HepG2 (cell line): Measurements from ENCODE around the gene SEC61G. TPM values are rescaled to one million over a fixed set of nuclear protein-coding genes. Genes with fewer than 3 reads are reported as not detected.

Experiments
- GZF1 ChIP-seq: sonication (generic); formaldehyde crosslinking; IDR thresholded peaks from 2 replicates; pipeline ENCODE4 v1.5.1; 2020; ENCODE audit warnings: mild to moderate bottlenecking, missing genetic modification reagents
- HDAC6 ChIP-seq: fragments of 200-600 bp; sonication (generic); IDR thresholded peaks from 2 replicates; pipeline ENCODE4 v1.7.0; 2017; ENCODE audit warnings: mild to moderate bottlenecking, antibody characterized with exemption, low read length, low read depth
- HHEX ChIP-seq: IDR thresholded peaks from 2 replicates; pipeline ENCODE4 v1.6.1; 2016; ENCODE audit warnings: control low read depth
- NBN ChIP-seq: fragments of 450-650 bp; conservative IDR thresholded peaks from 2 replicates; pipeline ENCODE4 v1.6.1; 2017
- RELA ChIP-seq: sonication (generic); formaldehyde crosslinking; IDR thresholded peaks from 2 replicates; pipeline ENCODE4 v1.4.0; 2020; ENCODE audit warnings: missing genetic modification reagents
- ZNF230 ChIP-seq: sonication (generic); formaldehyde crosslinking; IDR thresholded peaks from 2 replicates; pipeline ENCODE4 v1.4.0; 2020; ENCODE audit warnings: mild to moderate bottlenecking, missing genetic modification reagents
- ZNF256 ChIP-seq: sonication (generic); formaldehyde crosslinking; conservative IDR thresholded peaks from 2 replicates; pipeline ENCODE4 v1.4.0; 2020; ENCODE audit warnings: missing genetic modification reagents
- polyA plus RNA-seq, 8 experiments: library from polyadenylated mRNA; depleted of rRNA in 3 of 8; stranded (reverse) in 7 of 8; unstranded in 1 of 8; fragments of >200 nt; fragmentation: Illumina TruSeq in 4 of 8; extraction: Trizol in 4 of 8; gene quantifications; 2 replicates each; pipeline versions ENCODE4 v1.2.1 to v1.2.3, GENCODE V29; 2011 to 2016; ENCODE audit warnings: low read depth in 4 of 8, missing spikeins in 1 of 8, mixed read lengths in 1 of 8; ENCODE audit not compliant: insufficient read depth in 1 of 8
- total RNA-seq, 5 experiments: library from RNA; depleted of rRNA; stranded (reverse); fragments of >200 nt; fragmentation: Illumina TruSeq; extraction: Trizol; gene quantifications; 2 replicates each; pipeline ENCODE4 v1.2.3, GENCODE V29; 2016; ENCODE audit warnings: low read depth in 1 of 5
- TF ChIP-seq, protein P1 (sequence below): sonication (generic); formaldehyde crosslinking; IDR thresholded peaks from 2 replicates; pipeline ENCODE4 v1.5.0; 2020; ENCODE audit warnings: mild to moderate bottlenecking, missing genetic modification reagents
- TF ChIP-seq, protein P2 (sequence below): sonication (generic); formaldehyde crosslinking; IDR thresholded peaks from 2 replicates; pipeline ENCODE4 v1.4.0; 2020; ENCODE audit warnings: missing genetic modification reagents
- TF ChIP-seq, protein P3 (sequence below): sonication (generic); formaldehyde crosslinking; IDR thresholded peaks from 2 replicates; pipeline ENCODE4 v1.5.1; 2020; ENCODE audit warnings: mild to moderate bottlenecking, missing genetic modification reagents
- TF ChIP-seq, protein P4 (sequence below): sonication (generic); formaldehyde crosslinking; IDR thresholded peaks from 2 replicates; pipeline ENCODE4 v1.8.0; 2022; ENCODE audit warnings: missing genetic modification reagents, mild to moderate bottlenecking, borderline replicate concordance
- TF ChIP-seq, protein P5 (sequence below): sonication (generic); formaldehyde crosslinking; IDR thresholded peaks from 2 replicates; pipeline ENCODE4 v1.4.0; 2020; ENCODE audit warnings: low read depth, mild to moderate bottlenecking, missing genetic modification reagents
- TF ChIP-seq, protein P6 (sequence below): sonication (generic); formaldehyde crosslinking; IDR thresholded peaks from 2 replicates; pipeline ENCODE4 v1.8.0; 2022; ENCODE audit warnings: low read depth, missing genetic modification reagents
- TF ChIP-seq, protein P7 (sequence below): sonication (generic); formaldehyde crosslinking; conservative IDR thresholded peaks from 2 replicates; pipeline ENCODE4 v1.4.0; 2020; ENCODE audit warnings: missing genetic modification reagents

Gene SEC61G
- total and polyA plus RNA-seq, 2 of the 13 experiments (the other 11 are each of a cell fraction or from before 2014, with no cell fraction given): 126 to 328 TPM

DNA sequence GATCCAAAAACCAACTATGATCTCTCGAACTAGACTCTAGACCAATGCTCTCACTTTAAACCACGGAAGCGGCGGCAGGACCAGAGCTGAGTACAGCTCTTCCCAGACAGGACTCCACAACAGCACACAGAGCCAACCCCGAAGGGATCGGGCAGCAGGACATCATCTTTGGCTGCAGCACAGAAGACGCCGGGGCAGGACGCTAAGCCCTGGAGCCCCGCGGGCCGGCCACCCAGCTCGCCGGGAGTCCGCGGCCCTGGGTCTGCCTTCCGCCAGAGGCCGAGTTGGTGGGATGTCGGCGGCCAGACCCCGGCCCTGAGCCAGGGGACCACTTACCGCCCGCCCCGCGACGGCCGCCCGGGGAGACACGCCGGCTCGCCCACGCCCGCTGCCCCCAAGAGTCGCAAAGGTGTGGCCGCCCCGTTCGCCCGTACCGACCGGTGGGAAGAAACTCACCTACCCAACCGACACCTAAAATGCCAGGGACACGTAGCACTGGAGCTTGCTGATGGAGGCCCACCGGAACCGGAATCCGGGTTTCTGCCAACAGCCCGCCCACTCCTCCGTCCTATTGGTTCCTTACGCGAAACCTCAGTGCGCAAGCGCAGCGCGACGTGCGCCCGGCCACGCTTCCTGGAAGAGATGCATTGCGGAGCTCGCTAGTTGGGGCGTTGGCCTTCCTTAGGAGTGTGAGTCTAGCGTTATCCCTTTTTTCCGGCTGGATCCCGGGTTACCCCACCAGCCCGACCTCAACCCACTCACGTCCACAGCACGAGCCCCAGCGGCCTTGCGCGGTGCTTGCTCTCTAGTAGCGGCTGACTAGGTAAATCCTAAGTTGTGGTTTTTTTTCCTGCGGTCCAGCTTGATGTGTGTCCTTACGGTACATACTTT, at the start of gene SEC61G (continued):
- 0 out of 2 replicates have a peak, but pooled peaks have one; percentile 15 for TF ChIP-seq RELA (CRISPR knock-in tag)
- no peak for TF ChIP-seq HDAC6
- TF ChIP-seq ZNF256 (CRISPR knock-in tag): peak; percentile 49; the same call in 1 of the 2 replicates
- TF ChIP-seq, protein P1, sequence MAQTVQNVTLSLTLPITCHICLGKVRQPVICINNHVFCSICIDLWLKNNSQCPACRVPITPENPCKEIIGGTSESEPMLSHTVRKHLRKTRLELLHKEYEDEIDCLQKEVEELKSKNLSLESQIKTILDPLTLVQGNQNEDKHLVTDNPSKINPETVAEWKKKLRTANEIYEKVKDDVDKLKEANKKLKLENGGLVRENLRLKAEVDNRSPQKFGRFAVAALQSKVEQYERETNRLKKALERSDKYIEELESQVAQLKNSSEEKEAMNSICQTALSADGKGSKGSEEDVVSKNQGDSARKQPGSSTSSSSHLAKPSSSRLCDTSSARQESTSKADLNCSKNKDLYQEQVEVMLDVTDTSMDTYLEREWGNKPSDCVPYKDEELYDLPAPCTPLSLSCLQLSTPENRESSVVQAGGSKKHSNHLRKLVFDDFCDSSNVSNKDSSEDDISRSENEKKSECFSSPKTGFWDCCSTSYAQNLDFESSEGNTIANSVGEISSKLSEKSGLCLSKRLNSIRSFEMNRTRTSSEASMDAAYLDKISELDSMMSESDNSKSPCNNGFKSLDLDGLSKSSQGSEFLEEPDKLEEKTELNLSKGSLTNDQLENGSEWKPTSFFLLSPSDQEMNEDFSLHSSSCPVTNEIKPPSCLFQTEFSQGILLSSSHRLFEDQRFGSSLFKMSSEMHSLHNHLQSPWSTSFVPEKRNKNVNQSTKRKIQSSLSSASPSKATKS (CRISPR knock-in tag): no peak
- TF ChIP-seq ZNF230 (CRISPR knock-in tag): peak; percentile 73
- TF ChIP-seq, protein P2, sequence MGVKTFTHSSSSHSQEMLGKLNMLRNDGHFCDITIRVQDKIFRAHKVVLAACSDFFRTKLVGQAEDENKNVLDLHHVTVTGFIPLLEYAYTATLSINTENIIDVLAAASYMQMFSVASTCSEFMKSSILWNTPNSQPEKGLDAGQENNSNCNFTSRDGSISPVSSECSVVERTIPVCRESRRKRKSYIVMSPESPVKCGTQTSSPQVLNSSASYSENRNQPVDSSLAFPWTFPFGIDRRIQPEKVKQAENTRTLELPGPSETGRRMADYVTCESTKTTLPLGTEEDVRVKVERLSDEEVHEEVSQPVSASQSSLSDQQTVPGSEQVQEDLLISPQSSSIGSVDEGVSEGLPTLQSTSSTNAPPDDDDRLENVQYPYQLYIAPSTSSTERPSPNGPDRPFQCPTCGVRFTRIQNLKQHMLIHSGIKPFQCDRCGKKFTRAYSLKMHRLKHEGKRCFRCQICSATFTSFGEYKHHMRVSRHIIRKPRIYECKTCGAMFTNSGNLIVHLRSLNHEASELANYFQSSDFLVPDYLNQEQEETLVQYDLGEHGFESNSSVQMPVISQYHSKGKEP (CRISPR knock-in tag): no peak
- TF ChIP-seq, protein P3, sequence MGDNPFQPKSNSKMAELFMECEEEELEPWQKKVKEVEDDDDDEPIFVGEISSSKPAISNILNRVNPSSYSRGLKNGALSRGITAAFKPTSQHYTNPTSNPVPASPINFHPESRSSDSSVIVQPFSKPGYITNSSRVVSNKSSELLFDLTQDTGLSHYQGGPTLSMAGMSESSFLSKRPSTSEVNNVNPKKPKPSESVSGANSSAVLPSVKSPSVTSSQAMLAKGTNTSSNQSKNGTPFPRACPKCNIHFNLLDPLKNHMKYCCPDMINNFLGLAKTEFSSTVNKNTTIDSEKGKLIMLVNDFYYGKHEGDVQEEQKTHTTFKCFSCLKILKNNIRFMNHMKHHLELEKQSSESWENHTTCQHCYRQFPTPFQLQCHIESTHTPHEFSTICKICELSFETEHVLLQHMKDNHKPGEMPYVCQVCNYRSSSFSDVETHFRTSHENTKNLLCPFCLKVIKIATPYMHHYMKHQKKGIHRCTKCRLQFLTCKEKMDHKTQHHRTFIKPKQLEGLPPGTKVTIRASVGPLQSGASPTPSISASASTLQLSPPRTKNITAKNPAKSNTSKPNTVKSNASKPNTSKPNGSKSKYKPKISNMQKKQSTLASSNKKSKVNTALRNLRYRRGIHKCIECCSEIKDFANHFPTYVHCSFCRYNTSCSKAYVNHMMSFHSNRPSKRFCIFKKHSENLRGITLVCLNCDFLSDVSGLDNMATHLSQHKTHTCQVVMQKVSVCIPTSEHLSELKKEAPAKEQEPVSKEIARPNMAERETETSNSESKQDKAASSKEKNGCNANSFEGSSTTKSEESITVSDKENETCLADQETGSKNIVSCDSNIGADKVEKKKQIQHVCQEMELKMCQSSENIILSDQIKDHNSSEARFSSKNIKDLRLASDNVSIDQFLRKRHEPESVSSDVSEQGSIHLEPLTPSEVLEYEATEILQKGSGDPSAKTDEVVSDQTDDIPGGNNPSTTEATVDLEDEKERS: peak; percentile 72
- TF ChIP-seq, protein P4, sequence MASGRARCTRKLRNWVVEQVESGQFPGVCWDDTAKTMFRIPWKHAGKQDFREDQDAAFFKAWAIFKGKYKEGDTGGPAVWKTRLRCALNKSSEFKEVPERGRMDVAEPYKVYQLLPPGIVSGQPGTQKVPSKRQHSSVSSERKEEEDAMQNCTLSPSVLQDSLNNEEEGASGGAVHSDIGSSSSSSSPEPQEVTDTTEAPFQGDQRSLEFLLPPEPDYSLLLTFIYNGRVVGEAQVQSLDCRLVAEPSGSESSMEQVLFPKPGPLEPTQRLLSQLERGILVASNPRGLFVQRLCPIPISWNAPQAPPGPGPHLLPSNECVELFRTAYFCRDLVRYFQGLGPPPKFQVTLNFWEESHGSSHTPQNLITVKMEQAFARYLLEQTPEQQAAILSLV (CRISPR knock-in tag): peak; percentile 59
- TF ChIP-seq, protein P5, sequence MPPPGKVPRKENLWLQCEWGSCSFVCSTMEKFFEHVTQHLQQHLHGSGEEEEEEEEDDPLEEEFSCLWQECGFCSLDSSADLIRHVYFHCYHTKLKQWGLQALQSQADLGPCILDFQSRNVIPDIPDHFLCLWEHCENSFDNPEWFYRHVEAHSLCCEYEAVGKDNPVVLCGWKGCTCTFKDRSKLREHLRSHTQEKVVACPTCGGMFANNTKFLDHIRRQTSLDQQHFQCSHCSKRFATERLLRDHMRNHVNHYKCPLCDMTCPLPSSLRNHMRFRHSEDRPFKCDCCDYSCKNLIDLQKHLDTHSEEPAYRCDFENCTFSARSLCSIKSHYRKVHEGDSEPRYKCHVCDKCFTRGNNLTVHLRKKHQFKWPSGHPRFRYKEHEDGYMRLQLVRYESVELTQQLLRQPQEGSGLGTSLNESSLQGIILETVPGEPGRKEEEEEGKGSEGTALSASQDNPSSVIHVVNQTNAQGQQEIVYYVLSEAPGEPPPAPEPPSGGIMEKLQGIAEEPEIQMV: peak; percentile 34; the same call in 1 of the 2 replicates
- TF ChIP-seq NBN: no peak
- TF ChIP-seq GZF1 (CRISPR knock-in tag): 0 out of 2 replicates have a peak, but pooled peaks have one; percentile 16
- TF ChIP-seq, protein P6, sequence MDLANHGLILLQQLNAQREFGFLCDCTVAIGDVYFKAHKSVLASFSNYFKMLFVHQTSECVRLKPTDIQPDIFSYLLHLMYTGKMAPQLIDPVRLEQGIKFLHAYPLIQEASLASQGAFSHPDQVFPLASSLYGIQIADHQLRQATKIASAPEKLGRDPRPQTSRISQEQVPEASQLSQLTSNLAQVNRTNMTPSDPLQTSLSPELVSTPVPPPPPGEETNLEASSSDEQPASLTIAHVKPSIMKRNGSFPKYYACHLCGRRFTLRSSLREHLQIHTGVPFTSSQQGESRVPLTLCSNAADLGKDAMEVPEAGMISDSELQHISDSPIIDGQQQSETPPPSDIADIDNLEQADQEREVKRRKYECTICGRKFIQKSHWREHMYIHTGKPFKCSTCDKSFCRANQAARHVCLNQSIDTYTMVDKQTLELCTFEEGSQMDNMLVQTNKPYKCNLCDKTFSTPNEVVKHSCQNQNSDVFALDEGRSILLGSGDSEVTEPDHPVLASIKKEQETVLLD (CRISPR knock-in tag): no peak
- TF ChIP-seq HHEX (CRISPR knock-in tag): no peak
- TF ChIP-seq, protein P7, sequence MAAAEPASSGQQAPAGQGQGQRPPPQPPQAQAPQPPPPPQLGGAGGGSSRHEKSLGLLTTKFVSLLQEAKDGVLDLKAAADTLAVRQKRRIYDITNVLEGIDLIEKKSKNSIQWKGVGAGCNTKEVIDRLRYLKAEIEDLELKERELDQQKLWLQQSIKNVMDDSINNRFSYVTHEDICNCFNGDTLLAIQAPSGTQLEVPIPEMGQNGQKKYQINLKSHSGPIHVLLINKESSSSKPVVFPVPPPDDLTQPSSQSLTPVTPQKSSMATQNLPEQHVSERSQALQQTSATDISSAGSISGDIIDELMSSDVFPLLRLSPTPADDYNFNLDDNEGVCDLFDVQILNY (CRISPR knock-in tag): no peak
